ENCODE measurements around the gene MREG.

MREG gene, protein sequence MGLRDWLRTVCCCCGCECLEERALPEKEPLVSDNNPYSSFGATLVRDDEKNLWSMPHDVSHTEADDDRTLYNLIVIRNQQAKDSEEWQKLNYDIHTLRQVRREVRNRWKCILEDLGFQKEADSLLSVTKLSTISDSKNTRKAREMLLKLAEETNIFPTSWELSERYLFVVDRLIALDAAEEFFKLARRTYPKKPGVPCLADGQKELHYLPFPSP

GRCh38 chr2:216013080-216013909 lies at the start of gene MREG:
Gene MREG (minus strand): TSS chr2:216013551. CDS start chr2:216013327, 224 bp downstream.
- DNase-seq (ENCODE audit: low read depth) = no peak

- DNase-seq (ENCODE audit: low read depth) = no peak
These were observed 46.0 kb upstream of the MREG start for GRCh38 chr2:216059233-216059834.

- peak; percentile 64 for DNase-seq (ENCODE audit: low read depth)
These were observed 44.4 kb upstream of the MREG start for GRCh38 chr2:216057688-216058193.

- DNase-seq (ENCODE audit: low read depth) = no peak
These were observed 43.4 kb upstream of the MREG start for GRCh38 chr2:216056739-216057138.

GRCh38 chr2:216055680-216056079 lies 42.3 kb upstream of the MREG start:
- no peak for DNase-seq (ENCODE audit: low read depth)

GRCh38 chr2:216052420-216052819 lies 39.1 kb upstream of the MREG start:
- no peak for DNase-seq (ENCODE audit: low read depth)

DNA sequence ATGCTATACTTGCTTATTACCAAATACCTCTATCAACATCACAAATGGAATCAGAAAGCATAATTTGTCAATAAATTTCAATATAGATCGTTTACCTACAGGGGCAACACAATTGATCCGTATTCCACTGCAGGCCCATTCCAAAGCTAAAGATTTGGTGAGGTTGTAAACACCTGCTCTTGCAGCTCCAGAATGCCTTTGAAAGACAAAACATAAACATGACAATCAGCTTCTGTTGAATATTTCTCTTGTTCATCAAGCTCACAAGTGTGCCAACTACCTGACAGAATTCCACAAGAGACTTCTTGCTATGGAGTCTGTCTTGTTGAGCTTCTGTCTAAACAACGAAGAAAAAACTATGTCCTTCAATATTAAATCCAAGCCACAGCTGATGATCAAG lies 38.0 kb upstream of the MREG start:
- no peak for DNase-seq (ENCODE audit: low read depth)

GRCh38 chr2:216049452-216049851 lies 36.1 kb upstream of the MREG start:
- DNase-seq (ENCODE audit: low read depth) = no peak

GRCh38 chr2:216047397-216047796 lies 34.0 kb upstream of the MREG start:
- no peak for DNase-seq (ENCODE audit: low read depth)

- no peak for DNase-seq (ENCODE audit: low read depth)
These were observed 31.6 kb upstream of the MREG start for GRCh38 chr2:216044883-216045486.

- no peak for DNase-seq (ENCODE audit: low read depth)
These were observed 30.6 kb upstream of the MREG start for GRCh38 chr2:216043949-216044348.

DNA sequence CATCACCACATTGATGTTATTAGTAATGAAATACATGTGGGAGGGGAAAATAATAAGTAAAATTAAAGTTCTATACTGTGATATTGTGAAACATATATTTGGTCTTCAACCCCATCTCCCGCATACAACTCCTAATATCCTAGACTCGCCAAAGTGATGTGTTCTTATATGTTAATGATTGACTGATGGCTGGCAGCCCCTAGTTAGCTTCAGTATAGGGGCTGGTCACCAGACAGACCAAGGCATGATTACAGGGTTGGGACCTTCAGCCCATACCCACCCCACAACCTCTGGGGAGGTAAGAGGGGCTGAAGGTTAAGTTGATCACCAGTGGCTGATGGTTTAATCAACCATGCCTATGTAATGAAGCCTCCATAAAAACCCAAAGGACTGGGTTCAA lies 28.1 kb upstream of the MREG start:
- no peak for DNase-seq (ENCODE audit: low read depth)

GRCh38 chr2:216039918-216040317 lies 26.6 kb upstream of the MREG start:
- DNase-seq (ENCODE audit: low read depth) = no peak

- peak; percentile 47 for DNase-seq (ENCODE audit: low read depth)
These were observed 20.7 kb upstream of the MREG start for GRCh38 chr2:216034065-216034464.

GRCh38 chr2:216033403-216033802 lies 20.1 kb upstream of the MREG start:
- DNase-seq (ENCODE audit: low read depth) = no peak

DNA sequence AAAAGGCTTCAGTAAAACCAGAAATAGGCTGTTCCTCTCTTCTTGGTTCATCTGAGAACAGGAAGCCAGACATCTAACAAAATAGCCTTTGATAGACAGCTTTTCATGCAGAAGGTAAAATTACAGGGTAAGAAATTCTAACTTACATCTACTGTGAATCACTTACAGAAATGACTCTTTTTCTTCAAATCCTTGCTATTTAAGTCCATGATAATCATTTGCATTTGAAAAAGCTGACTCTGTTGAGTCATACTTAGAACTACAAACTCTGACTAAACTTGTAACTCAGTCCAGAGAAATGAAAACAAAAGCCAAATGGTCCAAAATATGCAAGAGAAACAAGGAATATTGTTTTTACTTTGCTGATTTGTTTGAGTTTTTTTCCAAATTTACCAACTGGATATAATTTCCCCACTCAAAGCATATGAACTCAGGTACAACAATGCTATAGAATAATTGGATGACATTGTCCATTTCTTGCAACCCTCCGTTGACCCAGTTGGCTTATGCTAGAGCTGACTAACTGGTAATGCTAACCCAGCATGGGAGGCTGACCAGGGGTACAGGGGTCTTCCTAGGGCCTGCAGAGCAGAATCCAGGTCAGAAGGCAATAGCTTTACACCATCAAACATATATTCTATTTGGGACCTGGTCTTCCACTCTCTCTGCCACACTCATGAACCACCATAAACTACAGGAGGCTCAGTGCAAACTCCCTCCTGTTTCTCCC lies 18.8 kb upstream of the MREG start:
- DNase-seq (ENCODE audit: low read depth) = peak; percentile 64

GRCh38 chr2:216030216-216030615 lies 16.9 kb upstream of the MREG start:
- no peak for DNase-seq (ENCODE audit: low read depth)

GRCh38 chr2:216029416-216030129 lies 16.2 kb upstream of the MREG start:
- DNase-seq (ENCODE audit: low read depth) = no peak

DNA sequence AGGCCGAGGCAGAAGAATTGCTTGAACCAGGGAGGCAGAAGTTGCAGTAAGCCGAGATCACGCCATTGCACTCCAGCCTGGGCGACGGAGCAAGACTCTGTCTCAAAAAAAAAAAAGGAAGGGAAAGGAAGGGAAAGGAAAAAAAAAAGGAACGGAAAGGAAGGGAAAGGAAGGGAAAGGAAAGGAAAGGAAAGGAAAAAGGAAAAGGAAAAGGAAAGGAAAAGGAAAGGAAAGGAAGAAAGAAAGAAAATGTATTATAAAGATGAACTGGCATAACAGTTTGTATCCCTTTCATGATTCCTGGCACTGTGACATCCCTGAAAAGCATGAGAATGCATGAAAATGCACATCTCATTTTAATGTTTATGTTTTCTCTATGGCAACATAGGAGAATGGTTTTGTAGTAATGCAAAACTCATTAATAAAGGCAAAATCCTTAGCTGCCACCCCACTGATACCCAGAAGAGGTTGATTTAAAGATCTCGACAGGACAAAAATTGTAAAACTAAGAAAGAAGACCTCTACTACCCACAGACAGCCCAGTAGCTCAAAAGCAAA lies 11.5 kb upstream of the MREG start:
- no peak for DNase-seq (ENCODE audit: low read depth)

GRCh38 chr2:216023055-216023648 lies 9.8 kb upstream of the MREG start:
- DNase-seq (ENCODE audit: low read depth) = no peak

Data from non-pigmented ciliary epithelial cell (primary cell).